OCI-LY3 (cell line): ENCODE measurements around the gene SMIM3.
A peak's percentile ranks its signal among the peaks of the same experiment; 100 is the strongest.
"Not testable (repeated sequence)": the region's sequence is repeated elsewhere in the genome, so short reads cannot be mapped to it uniquely, and the experiment has no call there.

Experiments
- H2AFZ ChIP-seq: fragments of 200-600, 300-600 bp; shearing (Covaris generic); 2 replicates; pipeline ENCODE4 v1.6.0; 2014; ENCODE audit warnings: antibody characterized with exemption, low read depth, low read length
- H3K27ac ChIP-seq: fragments of 200-600, 300-600 bp; sonication (generic); 2 replicates; pipeline ENCODE4 v1.5.1; 2014; ENCODE audit warnings: mild to moderate bottlenecking, low read length, moderate library complexity, mixed read lengths
- H3K27me3 ChIP-seq: fragments of 200-600, 300-600 bp; sonication (generic); 2 replicates; pipeline ENCODE4 v1.6.1; 2014; ENCODE audit warnings: low read depth, low read length, mixed read lengths
- H3K36me3 ChIP-seq: fragments of 200-600, 300-600 bp; sonication (generic); replicated peaks from 2 replicates; pipeline ENCODE3; 2014; ENCODE audit warnings: low read depth, low read length, mixed read lengths
- H3K4me1 ChIP-seq: fragments of 300-600, 200-600 bp; sonication (generic); 2 replicates; pipeline ENCODE4 v1.6.1; 2014; ENCODE audit warnings: low read length, mixed read lengths
- H3K4me2 ChIP-seq: fragments of 200-600, 300-600 bp; sonication (generic); 2 replicates; pipeline ENCODE4 v1.6.1; 2014; ENCODE audit warnings: low read length, mixed read lengths
- H3K4me3 ChIP-seq: fragments of 300-600, 200-600 bp; sonication (generic); 2 replicates; pipeline ENCODE4 v1.5.1; 2014; ENCODE audit warnings: antibody characterized with exemption, mild to moderate bottlenecking, low read length, moderate library complexity
- H3K79me2 ChIP-seq: fragments of 300-600, 200-600 bp; shearing (Covaris generic); 2 replicates; pipeline ENCODE4 v1.6.1; 2014; ENCODE audit warnings: mild to moderate bottlenecking, low read length, mixed read lengths
- H3K9ac ChIP-seq: fragments of 300-600, 200-600 bp; shearing (Covaris generic); 2 replicates; pipeline ENCODE4 v1.6.0; 2014; ENCODE audit warnings: mild to moderate bottlenecking, low read length, moderate library complexity
- H3K9me3 ChIP-seq: fragments of 200-600, 300-600 bp; shearing (Covaris generic); 2 replicates; pipeline ENCODE4 v1.6.1; 2014; ENCODE audit warnings: low read length, mixed read lengths; ENCODE audit not compliant: insufficient read depth
- H4K20me1 ChIP-seq: fragments of 200-600, 300-600 bp; sonication (generic); 2 replicates; pipeline ENCODE4 v1.6.1; 2016; ENCODE audit warnings: low read length, mixed read lengths; ENCODE audit not compliant: insufficient read depth
- CTCF ChIP-seq: fragments of 200-600, 300-600 bp; sonication (generic); IDR thresholded peaks from 2 replicates; pipeline ENCODE4 v1.5.1; 2014; ENCODE audit warnings: antibody characterized with exemption, low read length, low read depth
- EZH2phosphoT487 ChIP-seq: fragments of 200-600 bp; shearing (Covaris generic); IDR thresholded peaks from 2 replicates; pipeline ENCODE4 v1.6.1; 2018; ENCODE audit warnings: antibody characterized with exemption, mixed run types, low read depth

SMIM3 gene

GRCh38 chr5:150738862-150739261 lies 39.7 kb upstream of the SMIM3 start:
- no peak overlapping the region for H3K4me2 ChIP-seq
- no peaks in the 10 kb centered on the region for H3K36me3 ChIP-seq
- H3K79me2 ChIP-seq: peaks cover 30% of the 10 kb centered on the region

GRCh38 chr5:150740992-150741391 lies 37.6 kb upstream of the SMIM3 start:
- Histone ChIP-seq H3K9ac (no peak overlapping the region), H3K4me3 (no peak overlapping the region), H2AFZ (no peak overlapping the region), H3K27ac (no peak overlapping the region), H3K4me2 (no peak overlapping the region), H3K9me3 (no peaks in the 10 kb centered on the region), H3K36me3 (no peaks in the 10 kb centered on the region), H3K4me1 (no peaks in the 10 kb centered on the region), H3K79me2 (peaks cover 15% of the 10 kb centered on the region; the same call in 1 of the 2 replicates), H4K20me1 (no peaks in the 10 kb centered on the region), H3K27me3 (no peaks in the 10 kb centered on the region)
- TF ChIP-seq CTCF: no peak
- TF ChIP-seq EZH2phosphoT487: no peak

More at GRCh38 chr5:150738862-150739261, 39.7 kb upstream of the SMIM3 start:
- Histone ChIP-seq H3K4me3 (no peak overlapping the region), H3K4me1 (peaks cover 17% of the 10 kb centered on the region), H2AFZ (no peak overlapping the region), H3K27ac (no peak overlapping the region), H3K9me3 (no peaks in the 10 kb centered on the region), H4K20me1 (no peaks in the 10 kb centered on the region), H3K9ac (no peak overlapping the region), H3K27me3 (no peaks in the 10 kb centered on the region)
- TF ChIP-seq EZH2phosphoT487 (no peak), CTCF (no peak)

GRCh38 chr5:150742455-150743141 lies 36.0 kb upstream of the SMIM3 start:
- not testable (repeated sequence) for H2AFZ ChIP-seq, H4K20me1 ChIP-seq, H3K36me3 ChIP-seq, H3K27me3 ChIP-seq, H3K9me3 ChIP-seq, H3K27ac ChIP-seq, H3K9ac ChIP-seq, H3K4me1 ChIP-seq, H3K79me2 ChIP-seq, H3K4me3 ChIP-seq, H3K4me2 ChIP-seq

- H3K9ac ChIP-seq, H4K20me1 ChIP-seq, H3K4me3 ChIP-seq, H3K27ac ChIP-seq, H2AFZ ChIP-seq, H3K36me3 ChIP-seq, H3K9me3 ChIP-seq, H3K4me1 ChIP-seq, H3K4me2 ChIP-seq, H3K79me2 ChIP-seq, H3K27me3 ChIP-seq: not testable (repeated sequence)
Observed at GRCh38 chr5:150743142-150743488, 35.4 kb upstream of the SMIM3 start.

- no peak overlapping the region for H3K9ac ChIP-seq
- peak overlapping the region; percentile 77; the same call in 1 of the 2 replicates for H3K27ac ChIP-seq
- peaks cover 19% of the 10 kb centered on the region for H3K79me2 ChIP-seq
- no peaks in the 10 kb centered on the region for H3K9me3 ChIP-seq
- no peak overlapping the region for H2AFZ ChIP-seq
- no peaks in the 10 kb centered on the region for H4K20me1 ChIP-seq
- H3K4me2 ChIP-seq: peak overlapping the region; percentile 49; the same call in 1 of the 2 replicates
- TF ChIP-seq EZH2phosphoT487 (no peak), CTCF (no peak)
- H3K36me3 ChIP-seq: peaks cover 17% of the 10 kb centered on the region
- H3K4me3 ChIP-seq: no peak overlapping the region; the same call in 1 of the 2 replicates
- peaks cover 19% of the 10 kb centered on the region for H3K4me1 ChIP-seq
- no peaks in the 10 kb centered on the region for H3K27me3 ChIP-seq
Observed at GRCh38 chr5:150750469-150750868, 28.1 kb upstream of the SMIM3 start.
